Measurements from ENCODE around the gene ZBTB4. TPM values are rescaled to one million over a fixed set of nuclear protein-coding genes. Genes with fewer than 3 reads are reported as not detected.

Gene ZBTB4
- total RNA-seq: 11.8 TPM

- no peak for FAIRE-seq
- peak; percentile 84 to 85 for DNase-seq (ENCODE audit: low spot score in 2 of 2)
These were observed at the start of gene ZBTB4 for GRCh38 chr17:7479213-7480088. TSS of gene ZBTB4 (minus strand) at chr17:7479631. CDS start at chr17:7466801, 12,830 bp downstream.

GRCh38 chr17:7528842-7529241 is 49.4 kb upstream of the ZBTB4 start:
- DNase-seq (ENCODE audit: low spot score in 2 of 2) (no peak), FAIRE-seq (no peak)

- DNase-seq (ENCODE audit: low spot score in 2 of 2) (no peak), FAIRE-seq (no peak)
These were observed 43.6 kb upstream of the ZBTB4 start for GRCh38 chr17:7523033-7523432.

- no peak for FAIRE-seq
- DNase-seq (ENCODE audit: low spot score in 2 of 2): no peak
These were observed 36.6 kb upstream of the ZBTB4 start for GRCh38 chr17:7515911-7516610.

- FAIRE-seq (no peak), DNase-seq (ENCODE audit: low spot score in 2 of 2) (no peak)
These were observed 34.5 kb upstream of the ZBTB4 start for GRCh38 chr17:7513850-7514419.

- FAIRE-seq: no peak
These were observed 33.6 kb upstream of the ZBTB4 start for GRCh38 chr17:7512824-7513540.

GRCh38 chr17:7512105-7512504 is 32.7 kb upstream of the ZBTB4 start:
- DNase-seq (ENCODE audit: low spot score in 2 of 2) (no peak), FAIRE-seq (no peak)

More at GRCh38 chr17:7512824-7513540, 33.6 kb upstream of the ZBTB4 start:
- no peak for DNase-seq (ENCODE audit: low spot score in 2 of 2)

- no peak for FAIRE-seq
- DNase-seq (ENCODE audit: low spot score in 2 of 2): no peak
These were observed 31.7 kb upstream of the ZBTB4 start for GRCh38 chr17:7511108-7511507.

- DNase-seq (ENCODE audit: low spot score in 2 of 2) (no peak), FAIRE-seq (no peak)
These were observed 30.5 kb upstream of the ZBTB4 start for GRCh38 chr17:7509937-7510336.

GRCh38 chr17:7508846-7509245 is 29.4 kb upstream of the ZBTB4 start:
- FAIRE-seq (no peak), DNase-seq (ENCODE audit: low spot score in 2 of 2) (no peak)

- no peak for FAIRE-seq
- no peak for DNase-seq (ENCODE audit: low spot score in 2 of 2)
These were observed 28.7 kb upstream of the ZBTB4 start for GRCh38 chr17:7508145-7508544.

GRCh38 chr17:7503521-7503920 is 24.1 kb upstream of the ZBTB4 start:
- FAIRE-seq (no peak), DNase-seq (ENCODE audit: low spot score in 2 of 2) (no peak)

GRCh38 chr17:7502987-7503386 is 23.6 kb upstream of the ZBTB4 start:
- FAIRE-seq: no peak
- DNase-seq (ENCODE audit: low spot score in 2 of 2): no peak

- no peak for DNase-seq (ENCODE audit: low spot score in 2 of 2)
- FAIRE-seq: no peak
These were observed 22.9 kb upstream of the ZBTB4 start for GRCh38 chr17:7502171-7502847.

- DNase-seq (ENCODE audit: low spot score in 2 of 2) (no peak), FAIRE-seq (no peak)
These were observed 22.3 kb upstream of the ZBTB4 start for GRCh38 chr17:7501729-7502128.

- DNase-seq (ENCODE audit: low spot score in 2 of 2) (no peak), FAIRE-seq (no peak)
These were observed 19.7 kb upstream of the ZBTB4 start for GRCh38 chr17:7499161-7499560.

- no peak for DNase-seq (ENCODE audit: low spot score in 2 of 2)
- FAIRE-seq: no peak
These were observed 18.2 kb upstream of the ZBTB4 start for GRCh38 chr17:7497636-7498035.

- DNase-seq (ENCODE audit: low spot score in 2 of 2) (no peak), FAIRE-seq (no peak)
These were observed 17.8 kb upstream of the ZBTB4 start for GRCh38 chr17:7497228-7497627.

- no peak for DNase-seq (ENCODE audit: low spot score in 2 of 2)
- FAIRE-seq: no peak
These were observed 17.2 kb upstream of the ZBTB4 start for GRCh38 chr17:7496470-7497183.

Data from frontal cortex (tissue), 4 donors.